H1 (cell line): ENCODE data around the gene PQBP1. TPM values are rescaled to one million over a fixed set of nuclear protein-coding genes. Genes with fewer than 3 reads are reported as not detected.
A peak's percentile ranks its signal among the peaks of the same experiment; 100 is the strongest.

Source experiments
- EP300 ChIP-seq, 2 experiments: IDR thresholded peaks; 1 replicate in 1 of 2; 2 replicates in 1 of 2; pipeline ENCODE4 v1.6.1; 2011 to 2012; ENCODE audit warnings: low read depth in 2 of 2, low read length in 2 of 2, mild to moderate bottlenecking in 2 of 2, borderline replicate concordance in 1 of 2, inconsistent platforms in 1 of 2, moderate library complexity in 1 of 2
- NANOG ChIP-seq: IDR thresholded peaks from 2 replicates; pipeline ENCODE4 v1.6.1; 2011; ENCODE audit warnings: low read length, low read depth, mild to moderate bottlenecking, inconsistent platforms; ENCODE audit not compliant: insufficient read depth, poor library complexity, severe bottlenecking
- SP2 ChIP-seq: IDR thresholded peaks from 2 replicates; pipeline ENCODE4 v1.6.1; 2012; ENCODE audit warnings: mild to moderate bottlenecking, low read length, inconsistent platforms
- SP4 ChIP-seq: IDR thresholded peaks from 2 replicates; pipeline ENCODE4 v1.6.1; 2012; ENCODE audit warnings: low read length, inconsistent platforms
- SUZ12 ChIP-seq: fragments of 200-600 bp; sonication (generic); IDR thresholded peaks from 2 replicates; pipeline ENCODE4 v1.6.1; 2012; ENCODE audit warnings: mild to moderate bottlenecking, inconsistent platforms, low read length, moderate library complexity, mixed read lengths
- TAF7 ChIP-seq: optimal IDR thresholded peaks from 2 replicates; pipeline ENCODE3; 2011; ENCODE audit warnings: low read depth, mild to moderate bottlenecking, inconsistent platforms, low read length, moderate library complexity, borderline replicate concordance
- TBP ChIP-seq: IDR thresholded peaks from 2 replicates; pipeline ENCODE4 v1.6.1; 2011; ENCODE audit warnings: low read depth, low read length, improper control_type of control experiment
- ZNF274 ChIP-seq: IDR thresholded peaks from 2 replicates; pipeline ENCODE4 v1.7.0; 2012; ENCODE audit warnings: low read length, borderline replicate concordance; ENCODE audit errors: extremely low read depth
- polyA plus RNA-seq, 7 experiments: library from polyadenylated mRNA; depleted of rRNA in 3 of 7; stranded (reverse) in 5 of 7; unstranded in 2 of 7; fragments of >200 nt in 5 of 7; fragments of 200-250 nt in 2 of 7; gene quantifications; 1 replicate in 5 of 7; 2 replicates in 1 of 7; 4 replicates in 1 of 7; pipeline versions ENCODE4 v1.2.1 to v1.2.3, GENCODE V29; 2011 to 2013; ENCODE audit warnings: missing spikeins in 2 of 7, mixed read lengths in 2 of 7
- total RNA-seq: library from RNA; stranded (reverse); fragmentation: NEBNext Ultra II Directional; extraction: Animal tissue kit (Norgen Biotek cat#: 25700); gene quantifications from 2 replicates; pipeline ENCODE4 v1.2.1, GENCODE V29; 2021
- TF ChIP-seq, protein P1 (sequence below): fragments of 300-600 bp; sonication (generic); IDR thresholded peaks from 2 replicates; pipeline ENCODE4 v1.7.1; 2012; ENCODE audit warnings: low read length, moderate library complexity, mild to moderate bottlenecking, inconsistent platforms; ENCODE audit not compliant: insufficient replicate concordance
- TF ChIP-seq, protein P2 (sequence below): IDR thresholded peaks from 2 replicates; pipeline ENCODE4 v1.6.1; 2012; ENCODE audit warnings: inconsistent platforms

Gene PQBP1
- total and polyA plus RNA-seq, 2 of the 8 experiments (the other 6 are each of a cell fraction or from before 2014, with no cell fraction given) = 91.7 to 95.9 TPM

DNA sequence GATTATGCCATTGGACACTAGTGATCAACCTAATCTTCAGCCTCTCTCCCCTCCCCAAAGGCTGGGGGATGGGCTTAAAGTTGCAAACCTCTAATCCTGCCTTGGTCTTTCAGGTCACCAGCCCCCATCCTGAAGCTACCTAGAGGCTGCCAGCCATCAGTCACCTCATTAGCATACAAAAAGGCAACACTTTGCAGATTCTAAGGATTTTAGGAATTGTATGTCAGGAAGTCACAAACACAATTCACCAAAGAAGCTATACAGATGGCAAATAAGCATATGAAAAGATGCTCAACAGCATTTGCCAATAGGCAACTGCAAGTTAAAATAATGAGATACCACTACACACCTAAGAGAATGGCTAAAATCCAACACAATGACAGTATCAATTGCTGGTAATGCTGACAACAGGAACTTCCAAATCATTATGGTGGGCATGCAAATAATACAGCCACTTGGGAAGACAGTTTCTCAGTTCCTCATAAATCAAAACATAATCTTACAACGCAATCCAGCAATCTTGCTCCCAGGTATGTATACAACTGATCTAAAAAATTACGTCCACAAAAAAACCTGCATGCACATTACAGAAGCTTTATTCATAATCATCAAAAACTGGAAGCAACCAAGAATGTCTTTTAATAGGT is 30.1 kb downstream of the PQBP1 start (continued):
- TF ChIP-seq, protein P1, sequence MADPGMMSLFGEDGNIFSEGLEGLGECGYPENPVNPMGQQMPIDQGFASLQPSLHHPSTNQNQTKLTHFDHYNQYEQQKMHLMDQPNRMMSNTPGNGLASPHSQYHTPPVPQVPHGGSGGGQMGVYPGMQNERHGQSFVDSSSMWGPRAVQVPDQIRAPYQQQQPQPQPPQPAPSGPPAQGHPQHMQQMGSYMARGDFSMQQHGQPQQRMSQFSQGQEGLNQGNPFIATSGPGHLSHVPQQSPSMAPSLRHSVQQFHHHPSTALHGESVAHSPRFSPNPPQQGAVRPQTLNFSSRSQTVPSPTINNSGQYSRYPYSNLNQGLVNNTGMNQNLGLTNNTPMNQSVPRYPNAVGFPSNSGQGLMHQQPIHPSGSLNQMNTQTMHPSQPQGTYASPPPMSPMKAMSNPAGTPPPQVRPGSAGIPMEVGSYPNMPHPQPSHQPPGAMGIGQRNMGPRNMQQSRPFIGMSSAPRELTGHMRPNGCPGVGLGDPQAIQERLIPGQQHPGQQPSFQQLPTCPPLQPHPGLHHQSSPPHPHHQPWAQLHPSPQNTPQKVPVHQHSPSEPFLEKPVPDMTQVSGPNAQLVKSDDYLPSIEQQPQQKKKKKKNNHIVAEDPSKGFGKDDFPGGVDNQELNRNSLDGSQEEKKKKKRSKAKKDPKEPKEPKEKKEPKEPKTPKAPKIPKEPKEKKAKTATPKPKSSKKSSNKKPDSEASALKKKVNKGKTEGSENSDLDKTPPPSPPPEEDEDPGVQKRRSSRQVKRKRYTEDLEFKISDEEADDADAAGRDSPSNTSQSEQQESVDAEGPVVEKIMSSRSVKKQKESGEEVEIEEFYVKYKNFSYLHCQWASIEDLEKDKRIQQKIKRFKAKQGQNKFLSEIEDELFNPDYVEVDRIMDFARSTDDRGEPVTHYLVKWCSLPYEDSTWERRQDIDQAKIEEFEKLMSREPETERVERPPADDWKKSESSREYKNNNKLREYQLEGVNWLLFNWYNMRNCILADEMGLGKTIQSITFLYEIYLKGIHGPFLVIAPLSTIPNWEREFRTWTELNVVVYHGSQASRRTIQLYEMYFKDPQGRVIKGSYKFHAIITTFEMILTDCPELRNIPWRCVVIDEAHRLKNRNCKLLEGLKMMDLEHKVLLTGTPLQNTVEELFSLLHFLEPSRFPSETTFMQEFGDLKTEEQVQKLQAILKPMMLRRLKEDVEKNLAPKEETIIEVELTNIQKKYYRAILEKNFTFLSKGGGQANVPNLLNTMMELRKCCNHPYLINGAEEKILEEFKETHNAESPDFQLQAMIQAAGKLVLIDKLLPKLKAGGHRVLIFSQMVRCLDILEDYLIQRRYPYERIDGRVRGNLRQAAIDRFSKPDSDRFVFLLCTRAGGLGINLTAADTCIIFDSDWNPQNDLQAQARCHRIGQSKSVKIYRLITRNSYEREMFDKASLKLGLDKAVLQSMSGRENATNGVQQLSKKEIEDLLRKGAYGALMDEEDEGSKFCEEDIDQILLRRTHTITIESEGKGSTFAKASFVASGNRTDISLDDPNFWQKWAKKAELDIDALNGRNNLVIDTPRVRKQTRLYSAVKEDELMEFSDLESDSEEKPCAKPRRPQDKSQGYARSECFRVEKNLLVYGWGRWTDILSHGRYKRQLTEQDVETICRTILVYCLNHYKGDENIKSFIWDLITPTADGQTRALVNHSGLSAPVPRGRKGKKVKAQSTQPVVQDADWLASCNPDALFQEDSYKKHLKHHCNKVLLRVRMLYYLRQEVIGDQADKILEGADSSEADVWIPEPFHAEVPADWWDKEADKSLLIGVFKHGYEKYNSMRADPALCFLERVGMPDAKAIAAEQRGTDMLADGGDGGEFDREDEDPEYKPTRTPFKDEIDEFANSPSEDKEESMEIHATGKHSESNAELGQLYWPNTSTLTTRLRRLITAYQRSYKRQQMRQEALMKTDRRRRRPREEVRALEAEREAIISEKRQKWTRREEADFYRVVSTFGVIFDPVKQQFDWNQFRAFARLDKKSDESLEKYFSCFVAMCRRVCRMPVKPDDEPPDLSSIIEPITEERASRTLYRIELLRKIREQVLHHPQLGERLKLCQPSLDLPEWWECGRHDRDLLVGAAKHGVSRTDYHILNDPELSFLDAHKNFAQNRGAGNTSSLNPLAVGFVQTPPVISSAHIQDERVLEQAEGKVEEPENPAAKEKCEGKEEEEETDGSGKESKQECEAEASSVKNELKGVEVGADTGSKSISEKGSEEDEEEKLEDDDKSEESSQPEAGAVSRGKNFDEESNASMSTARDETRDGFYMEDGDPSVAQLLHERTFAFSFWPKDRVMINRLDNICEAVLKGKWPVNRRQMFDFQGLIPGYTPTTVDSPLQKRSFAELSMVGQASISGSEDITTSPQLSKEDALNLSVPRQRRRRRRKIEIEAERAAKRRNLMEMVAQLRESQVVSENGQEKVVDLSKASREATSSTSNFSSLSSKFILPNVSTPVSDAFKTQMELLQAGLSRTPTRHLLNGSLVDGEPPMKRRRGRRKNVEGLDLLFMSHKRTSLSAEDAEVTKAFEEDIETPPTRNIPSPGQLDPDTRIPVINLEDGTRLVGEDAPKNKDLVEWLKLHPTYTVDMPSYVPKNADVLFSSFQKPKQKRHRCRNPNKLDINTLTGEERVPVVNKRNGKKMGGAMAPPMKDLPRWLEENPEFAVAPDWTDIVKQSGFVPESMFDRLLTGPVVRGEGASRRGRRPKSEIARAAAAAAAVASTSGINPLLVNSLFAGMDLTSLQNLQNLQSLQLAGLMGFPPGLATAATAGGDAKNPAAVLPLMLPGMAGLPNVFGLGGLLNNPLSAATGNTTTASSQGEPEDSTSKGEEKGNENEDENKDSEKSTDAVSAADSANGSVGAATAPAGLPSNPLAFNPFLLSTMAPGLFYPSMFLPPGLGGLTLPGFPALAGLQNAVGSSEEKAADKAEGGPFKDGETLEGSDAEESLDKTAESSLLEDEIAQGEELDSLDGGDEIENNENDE = peak; percentile 62
- TF ChIP-seq SP2 = no peak
- no peak for TF ChIP-seq TAF7
- TF ChIP-seq NANOG = peak; percentile 70
- no peak for TF ChIP-seq TBP
- TF ChIP-seq, protein P2, sequence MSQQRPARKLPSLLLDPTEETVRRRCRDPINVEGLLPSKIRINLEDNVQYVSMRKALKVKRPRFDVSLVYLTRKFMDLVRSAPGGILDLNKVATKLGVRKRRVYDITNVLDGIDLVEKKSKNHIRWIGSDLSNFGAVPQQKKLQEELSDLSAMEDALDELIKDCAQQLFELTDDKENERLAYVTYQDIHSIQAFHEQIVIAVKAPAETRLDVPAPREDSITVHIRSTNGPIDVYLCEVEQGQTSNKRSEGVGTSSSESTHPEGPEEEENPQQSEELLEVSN = no peak
- TF ChIP-seq EP300 (IDR thresholded peaks at IDR 0.05; ENCODE audit: borderline replicate concordance in 1 of 2, low read depth in 2 of 2, low read length in 2 of 2) = peak in 1 of 2 experiments; percentile 7; a peak in 1 of 3 replicates
- TF ChIP-seq SUZ12 = no peak
- no peak for TF ChIP-seq ZNF274
- TF ChIP-seq SP4 = no peak
